Activated gamma-delta T cell (primary cell): ENCODE data around the gene OR10P1.

Source experiments
- DNase-seq: peaks from one replicate; lab custom pipeline; 2025; lab: John Stamatoyannopoulos, UW

The OR10P1 gene

DNA sequence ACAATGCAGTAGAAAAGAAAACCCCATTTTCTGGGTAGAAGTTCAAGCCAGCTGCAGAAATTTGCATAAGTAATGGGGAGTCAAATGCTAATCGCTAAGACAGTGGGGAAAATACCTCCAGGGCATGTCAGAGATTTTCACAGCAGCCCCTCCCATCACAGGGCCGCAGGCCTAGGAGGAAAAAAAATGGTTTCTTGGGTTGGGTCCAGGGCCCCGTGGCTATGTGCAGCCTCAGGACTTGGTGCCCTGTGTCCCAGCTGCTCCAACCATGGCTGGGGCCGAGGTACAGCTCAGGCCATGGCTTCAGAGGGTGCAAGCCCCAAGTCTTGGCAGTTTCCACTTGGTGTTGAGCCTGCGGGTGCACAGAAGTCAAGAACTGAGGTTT is 14.6 kb downstream of the OR10P1 start:
- no peak for DNase-seq

DNA sequence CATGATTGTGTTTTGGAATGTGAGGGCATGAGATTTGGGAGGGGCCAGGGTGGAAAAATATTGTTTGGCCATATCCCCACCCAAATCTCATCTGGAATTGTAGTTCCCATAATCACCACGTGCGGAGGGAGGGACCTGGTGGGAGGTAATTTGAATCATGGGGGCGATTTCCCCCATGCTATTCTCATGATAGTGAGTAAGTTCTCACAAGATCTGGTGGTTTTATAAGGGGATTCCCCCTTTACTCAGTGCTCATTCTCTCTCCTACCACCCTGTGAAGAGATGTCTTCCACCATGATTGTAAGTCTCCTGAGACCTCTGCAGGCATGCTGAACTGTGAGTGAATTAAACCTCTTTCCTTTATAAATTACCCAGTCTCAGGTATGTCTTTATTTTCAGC is 15.7 kb downstream of the OR10P1 start:
- no peak for DNase-seq

DNA sequence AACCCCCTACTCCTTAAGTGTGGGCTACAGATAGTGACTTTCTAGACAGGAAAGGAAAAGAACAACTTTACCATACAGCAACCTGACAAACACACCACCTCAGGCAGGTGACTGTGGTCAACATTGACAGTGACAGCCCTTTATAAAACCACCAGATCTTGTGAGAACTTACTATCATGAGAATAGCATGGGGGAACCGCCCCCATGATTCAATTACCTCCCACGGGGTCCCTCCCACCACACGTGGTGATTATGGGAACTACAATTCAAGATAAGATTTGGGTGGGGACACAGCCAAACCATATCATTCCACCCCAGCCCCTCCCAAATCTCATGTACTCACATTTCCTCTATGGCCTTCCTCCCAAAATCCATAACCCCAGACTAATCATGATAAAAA is 16.3 kb downstream of the OR10P1 start:
- DNase-seq: no peak

DNA sequence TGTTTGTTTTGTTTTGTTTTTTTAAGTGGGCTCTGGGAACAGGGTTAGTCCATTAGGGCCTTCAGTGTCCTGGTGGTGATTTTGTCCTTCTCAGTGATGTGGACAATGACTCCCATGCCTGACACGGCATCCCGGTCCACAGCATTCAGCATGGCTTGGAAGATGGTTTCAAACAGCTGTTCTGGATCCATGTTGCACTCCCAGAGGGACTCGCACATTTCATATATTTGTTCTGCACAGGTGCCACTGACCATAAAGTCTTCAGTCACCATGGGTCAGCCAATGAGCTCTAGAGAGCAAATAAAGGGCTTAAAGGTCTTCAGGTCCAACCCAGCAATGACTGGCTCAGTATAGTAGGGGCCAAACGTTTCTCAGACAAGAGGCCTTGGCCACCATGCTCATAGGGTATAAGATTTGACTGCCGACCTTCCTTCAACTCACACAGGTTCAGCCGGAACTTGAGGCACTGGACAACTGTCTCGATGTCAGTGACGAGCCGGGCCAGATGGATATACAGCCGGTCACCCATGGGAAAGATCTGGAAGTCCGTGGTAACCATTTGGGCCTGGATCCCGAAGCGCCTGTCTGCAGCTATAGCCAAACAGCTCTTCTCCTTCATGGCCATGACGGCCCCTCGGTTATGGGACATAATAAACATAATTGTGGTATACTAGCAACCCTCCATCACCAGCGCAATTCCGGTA is 18.0 kb downstream of the OR10P1 start:
- no peak for DNase-seq

DNA sequence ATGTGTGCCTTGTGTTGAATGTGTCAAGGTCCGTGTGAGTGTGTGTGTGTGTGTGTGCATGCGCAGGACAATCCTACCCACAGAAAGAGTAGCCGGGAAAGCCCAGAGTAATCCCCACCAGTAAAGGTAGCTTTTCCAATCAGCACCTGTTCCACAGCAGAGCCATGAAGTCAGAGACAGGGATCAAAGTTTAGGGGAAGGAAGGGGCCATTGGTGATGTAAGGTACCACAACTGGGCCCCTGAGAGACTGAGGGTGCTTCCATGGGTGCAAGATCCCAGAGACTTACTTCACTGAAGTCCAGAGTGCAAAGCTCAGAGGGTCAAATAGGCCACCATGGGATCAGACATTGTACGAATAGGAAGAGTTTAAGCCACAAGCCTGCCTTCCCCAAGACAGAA is 20.5 kb downstream of the OR10P1 start:
- no peak for DNase-seq

DNA sequence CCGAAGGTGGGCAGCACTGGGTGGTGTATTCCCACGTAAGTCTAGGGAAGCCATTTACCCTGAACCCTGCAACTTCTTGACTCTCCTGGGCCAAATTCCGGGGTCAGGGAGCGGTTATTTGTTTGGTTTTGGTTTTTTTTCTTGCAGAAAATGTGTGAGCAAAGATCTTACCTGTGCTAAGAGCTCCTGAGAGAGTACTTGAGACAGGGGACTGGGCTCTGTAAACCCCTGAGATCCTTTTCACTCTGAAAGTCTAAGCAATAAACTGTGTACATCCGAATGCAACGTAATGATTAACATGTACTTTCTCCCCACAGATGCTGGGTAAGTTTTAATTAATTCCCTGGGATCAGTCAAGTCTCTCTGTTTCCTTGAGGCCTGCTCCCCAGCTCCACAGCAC is 21.5 kb downstream of the OR10P1 start:
- no peak for DNase-seq

DNA sequence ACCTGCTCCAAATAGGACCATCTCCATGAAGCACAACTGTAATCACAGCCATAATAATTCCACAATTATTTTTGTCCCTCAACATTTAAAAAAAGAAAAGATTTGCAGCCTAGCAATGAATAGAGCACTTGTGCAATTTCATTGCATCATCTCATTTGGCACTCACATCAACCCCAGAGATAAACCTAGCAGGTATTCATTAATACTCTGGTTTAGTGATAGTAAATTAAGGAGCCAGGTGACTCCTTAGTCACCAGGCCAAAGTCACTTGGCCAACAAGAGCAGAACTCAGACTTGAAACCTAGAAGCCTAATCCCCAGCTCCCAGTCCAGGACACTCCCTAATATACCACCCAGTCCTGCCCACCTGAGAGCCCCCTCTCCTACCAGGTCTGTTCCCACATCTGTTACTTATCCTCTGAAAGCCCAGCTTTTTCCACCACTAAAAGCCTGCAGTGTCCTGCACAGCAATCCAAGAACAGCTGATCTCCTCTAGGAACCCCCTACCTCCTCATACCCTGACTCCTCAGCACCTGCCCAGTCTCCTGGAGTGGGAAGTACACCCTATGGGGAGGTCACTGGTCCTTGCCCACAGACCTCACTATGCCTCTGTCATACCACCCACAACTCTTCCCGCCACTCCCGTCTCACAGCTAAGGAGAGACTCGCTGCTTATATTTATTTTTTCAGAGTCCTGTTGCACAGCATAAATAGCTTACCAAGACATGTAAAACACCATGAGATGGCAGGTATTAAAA is 22.1 kb downstream of the OR10P1 start:
- DNase-seq: no peak

DNA sequence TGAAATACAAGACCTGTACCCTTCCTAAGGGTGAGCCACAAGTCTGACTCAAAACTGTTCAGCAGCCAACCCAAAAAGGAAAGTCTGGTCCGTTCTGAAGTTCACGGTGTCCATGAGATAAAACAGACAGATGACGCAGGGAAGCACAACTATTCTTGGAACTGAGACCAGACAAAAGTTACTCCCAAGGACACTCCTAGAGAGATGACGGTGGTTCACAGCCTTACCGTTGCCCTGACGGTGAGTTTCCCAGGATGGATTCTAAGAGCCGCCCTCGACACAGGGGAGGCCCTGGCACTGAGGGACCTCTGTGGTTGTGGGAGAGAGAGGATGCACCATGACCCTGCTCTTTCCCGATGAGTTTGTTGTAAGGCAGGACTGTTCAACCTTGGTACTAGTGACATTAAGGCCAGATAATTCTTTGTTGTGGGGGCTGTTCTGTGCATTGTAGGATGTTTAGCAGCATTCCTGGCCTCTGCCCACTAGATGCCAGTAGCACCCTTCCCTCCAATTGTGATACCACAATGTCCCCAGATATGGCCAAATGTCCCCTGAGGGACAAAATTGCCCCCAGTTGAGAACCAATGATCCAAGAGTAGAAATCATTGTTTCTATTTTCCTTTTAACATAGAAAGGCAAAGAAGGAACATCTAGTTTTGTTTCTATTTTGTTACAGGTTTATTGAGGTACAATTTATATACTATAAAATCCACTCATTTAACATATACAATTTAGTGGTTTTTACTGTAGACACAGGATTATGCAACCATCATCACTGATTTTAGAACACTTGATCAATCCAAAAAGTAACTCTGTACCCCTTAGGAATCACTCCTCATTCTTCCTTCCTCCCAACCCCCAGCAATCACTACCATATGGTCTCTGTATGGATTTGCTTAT is 23.0 kb downstream of the OR10P1 start:
- no peak for DNase-seq

DNA sequence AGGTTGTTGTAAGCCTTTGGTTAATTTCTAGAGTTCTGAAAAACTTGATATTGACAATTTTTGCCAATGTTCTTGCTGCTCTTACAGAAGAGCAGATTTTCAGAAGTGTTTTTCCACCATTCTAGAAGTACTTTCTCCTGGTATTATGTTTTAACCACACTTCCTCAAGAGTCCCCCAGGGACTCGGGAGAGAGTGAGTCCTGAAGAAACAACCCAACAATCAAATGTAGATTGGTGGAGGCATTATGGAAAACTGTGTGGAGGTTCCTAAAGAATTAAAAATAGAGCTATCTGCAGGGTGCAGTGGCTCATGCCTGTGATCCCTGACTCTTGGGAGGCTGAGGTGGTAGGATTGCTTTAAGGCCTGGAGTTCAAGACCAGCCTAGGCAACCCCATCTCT is 26.7 kb downstream of the OR10P1 start:
- no peak for DNase-seq

DNA sequence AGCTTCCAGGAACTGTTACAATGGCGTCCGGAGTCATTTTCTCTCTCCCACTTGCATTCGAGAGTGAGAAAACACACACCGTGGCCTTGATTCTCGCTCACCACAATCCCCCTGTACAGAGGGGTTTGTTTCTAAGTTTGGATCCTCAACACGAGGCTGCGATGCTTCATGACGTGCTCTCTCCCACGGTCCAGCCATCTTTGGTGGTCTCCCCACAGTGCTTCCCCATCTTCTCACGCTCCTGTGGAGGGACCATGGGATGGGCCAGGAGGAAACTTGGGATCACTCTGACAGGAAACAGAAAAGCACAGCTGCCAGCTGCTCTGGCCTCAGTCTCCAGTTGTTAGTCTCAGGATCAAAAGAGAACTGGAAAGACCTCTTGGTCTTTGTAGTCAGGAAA is 28.1 kb downstream of the OR10P1 start:
- DNase-seq: no peak

DNA sequence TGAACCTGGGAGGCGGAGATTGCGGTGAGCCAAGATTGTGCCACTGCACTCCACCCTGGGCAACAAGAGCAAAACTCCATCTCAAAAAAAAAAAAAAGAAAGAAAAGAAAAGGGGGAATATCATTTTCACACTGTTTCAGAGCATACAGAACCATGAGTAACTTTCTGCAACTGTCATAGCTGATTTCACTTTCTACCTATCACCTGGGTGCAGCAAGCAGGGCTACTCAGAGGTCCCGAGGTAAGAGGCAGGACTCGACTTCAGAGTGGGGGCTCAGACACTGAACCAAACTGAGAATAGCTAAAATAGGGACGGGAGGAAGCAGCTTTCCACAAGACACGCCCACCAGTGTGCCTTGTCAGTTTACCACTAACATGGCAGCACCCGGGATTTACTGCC is 29.8 kb downstream of the OR10P1 start:
- no peak for DNase-seq

DNA sequence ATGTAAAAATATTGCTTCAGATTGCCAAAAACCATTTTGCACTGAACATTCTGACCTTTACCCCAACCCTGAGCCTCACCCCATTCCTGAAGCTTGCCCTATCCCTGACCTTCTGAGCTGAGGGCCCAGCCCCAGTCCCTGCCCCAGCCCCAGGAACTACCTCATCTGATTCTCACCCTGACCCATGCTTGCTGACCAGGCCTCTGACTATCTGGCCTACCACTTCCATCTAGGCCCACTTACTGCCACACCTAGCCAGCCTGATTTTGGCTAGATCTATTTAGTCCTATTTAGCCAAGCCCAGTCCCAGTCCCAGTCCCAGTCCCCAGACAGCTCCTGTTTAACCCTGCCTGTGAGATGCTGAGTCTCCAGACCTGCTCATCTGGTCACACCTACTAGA is 33.6 kb downstream of the OR10P1 start:
- no peak for DNase-seq

DNA sequence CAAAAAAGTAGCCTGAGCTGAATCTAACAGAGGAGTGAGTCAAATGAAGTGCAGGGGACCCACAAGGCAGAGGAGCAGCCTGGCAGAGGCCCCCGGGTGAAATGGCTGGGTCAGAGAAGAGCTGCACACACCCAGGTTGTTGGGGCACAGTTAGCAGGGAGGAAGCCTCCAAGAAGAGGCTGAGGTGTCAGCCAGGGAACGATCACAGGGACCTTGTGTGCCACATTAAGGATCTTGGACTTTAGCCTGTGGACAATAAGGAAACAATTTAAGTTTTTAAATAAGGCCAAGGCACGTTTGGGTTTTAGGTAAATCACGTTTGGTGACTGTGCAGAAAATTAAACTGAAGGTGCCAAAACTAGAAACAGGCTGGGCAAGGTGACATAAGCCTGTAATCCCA is 35.1 kb downstream of the OR10P1 start:
- no peak for DNase-seq

DNA sequence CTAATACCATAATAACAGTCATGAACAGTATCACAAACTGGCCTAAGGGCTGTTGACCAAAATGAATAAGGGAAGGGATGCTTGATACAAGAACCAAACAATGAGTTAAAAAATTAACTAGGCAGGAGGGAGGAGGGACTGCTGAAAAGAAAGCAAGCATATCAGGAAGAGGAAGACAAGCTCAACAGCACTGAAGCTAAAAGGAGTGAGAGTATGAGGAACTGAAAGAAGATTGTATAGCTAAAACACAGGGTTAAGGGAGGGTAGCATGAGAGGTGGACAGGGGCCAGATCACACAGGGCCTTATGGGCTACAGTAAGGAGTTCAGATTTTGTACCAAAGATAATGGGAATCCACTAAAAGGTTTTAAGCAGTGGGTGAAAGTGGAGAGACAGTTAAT is 36.9 kb downstream of the OR10P1 start:
- DNase-seq: no peak

DNA sequence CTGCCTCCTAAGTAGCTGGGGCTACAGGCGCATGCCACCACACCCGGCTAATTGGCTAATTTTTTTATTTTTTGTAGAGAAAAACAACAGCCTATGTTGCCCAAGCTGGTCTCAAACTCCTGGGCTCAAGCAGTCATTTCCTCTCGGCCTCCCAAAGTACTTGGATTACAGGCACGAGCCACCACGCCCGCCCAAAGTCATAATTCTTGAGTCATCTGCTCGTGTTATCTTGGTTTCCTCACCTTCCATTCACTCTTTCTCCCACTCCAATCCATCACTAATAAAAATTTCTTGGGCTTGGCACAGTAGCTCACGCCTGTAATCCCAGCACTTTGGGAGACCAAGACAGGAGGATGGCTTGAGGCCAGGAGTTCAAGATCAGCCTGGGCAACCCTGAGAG is 39.0 kb downstream of the OR10P1 start:
- no peak for DNase-seq

DNA sequence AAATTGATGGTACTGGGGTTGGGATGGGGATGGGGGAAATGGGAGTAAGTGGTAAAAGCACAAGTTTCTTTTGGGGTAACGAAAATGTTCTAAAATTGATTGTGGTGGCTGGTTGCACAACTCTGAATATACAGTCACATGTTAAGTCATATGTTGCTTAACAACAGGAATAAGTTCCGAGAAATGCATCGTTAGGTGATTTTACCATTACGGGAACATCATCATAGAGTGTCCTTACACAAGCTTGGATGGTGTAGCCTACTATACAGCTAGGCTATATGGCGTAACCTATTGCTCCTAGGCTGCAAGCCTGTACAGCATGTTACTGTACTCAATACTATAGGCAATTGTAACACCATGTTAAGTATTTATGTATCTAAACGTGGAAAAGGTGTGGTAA is 40.0 kb downstream of the OR10P1 start:
- no peak for DNase-seq

DNA sequence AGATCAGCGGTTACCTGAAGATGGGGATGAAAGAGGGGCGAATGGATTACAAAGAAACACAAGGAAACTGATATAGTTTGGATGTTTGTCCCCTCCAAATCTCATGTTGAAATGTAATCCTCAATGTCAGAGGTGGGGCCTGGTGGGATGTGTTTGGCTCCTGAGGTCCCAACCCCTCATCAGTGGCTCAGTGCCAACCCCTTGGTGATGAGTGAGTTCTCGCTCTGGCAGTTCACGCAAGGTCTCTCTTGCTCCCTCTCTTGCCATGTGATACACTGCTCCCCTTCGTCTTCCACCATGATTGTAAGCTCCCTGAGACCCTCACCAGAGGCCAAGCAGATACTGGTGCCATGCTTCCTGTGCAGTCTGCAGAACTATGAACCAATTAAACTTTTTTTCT is 43.0 kb downstream of the OR10P1 start:
- no peak for DNase-seq

DNA sequence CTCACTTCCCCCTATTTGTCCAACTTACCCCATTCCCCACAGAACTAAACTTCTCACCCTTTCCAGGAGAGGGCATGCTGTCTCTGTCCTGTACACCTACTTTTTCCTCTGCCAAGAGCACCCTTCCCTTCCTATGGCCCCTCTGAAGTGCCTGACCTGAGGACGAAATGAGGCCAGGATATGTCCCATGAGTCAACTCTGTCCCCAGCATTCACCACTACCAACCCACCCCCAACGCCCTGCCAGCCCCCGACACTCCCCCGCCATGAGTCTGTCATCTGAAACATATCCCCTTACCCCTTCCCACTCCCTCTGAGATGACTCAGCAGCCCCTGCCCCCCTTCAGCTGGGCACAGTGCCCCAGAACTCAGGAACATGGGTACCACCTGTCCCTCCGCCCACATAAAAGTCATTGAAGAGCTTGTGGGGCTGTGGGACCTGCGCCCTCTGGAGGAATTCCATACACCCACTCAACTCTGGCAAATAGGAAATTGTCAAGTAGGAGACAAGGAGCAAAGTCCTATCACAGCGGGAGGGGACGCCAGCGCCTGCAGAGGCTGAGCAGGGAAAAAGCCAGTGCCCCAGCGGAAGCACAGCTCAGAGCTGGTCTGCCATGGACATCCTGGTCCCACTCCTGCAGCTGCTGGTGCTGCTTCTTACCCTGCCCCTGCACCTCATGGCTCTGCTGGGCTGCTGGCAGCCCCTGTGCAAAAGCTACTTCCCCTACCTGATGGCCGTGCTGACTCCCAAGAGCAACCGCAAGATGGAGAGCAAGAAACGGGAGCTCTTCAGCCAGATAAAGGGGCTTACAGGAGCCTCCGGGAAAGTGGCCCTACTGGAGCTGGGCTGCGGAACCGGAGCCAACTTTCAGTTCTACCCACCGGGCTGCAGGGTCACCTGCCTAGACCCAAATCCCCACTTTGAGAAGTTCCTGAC is 44.7 kb downstream of the OR10P1 start:
- DNase-seq: no peak

DNA sequence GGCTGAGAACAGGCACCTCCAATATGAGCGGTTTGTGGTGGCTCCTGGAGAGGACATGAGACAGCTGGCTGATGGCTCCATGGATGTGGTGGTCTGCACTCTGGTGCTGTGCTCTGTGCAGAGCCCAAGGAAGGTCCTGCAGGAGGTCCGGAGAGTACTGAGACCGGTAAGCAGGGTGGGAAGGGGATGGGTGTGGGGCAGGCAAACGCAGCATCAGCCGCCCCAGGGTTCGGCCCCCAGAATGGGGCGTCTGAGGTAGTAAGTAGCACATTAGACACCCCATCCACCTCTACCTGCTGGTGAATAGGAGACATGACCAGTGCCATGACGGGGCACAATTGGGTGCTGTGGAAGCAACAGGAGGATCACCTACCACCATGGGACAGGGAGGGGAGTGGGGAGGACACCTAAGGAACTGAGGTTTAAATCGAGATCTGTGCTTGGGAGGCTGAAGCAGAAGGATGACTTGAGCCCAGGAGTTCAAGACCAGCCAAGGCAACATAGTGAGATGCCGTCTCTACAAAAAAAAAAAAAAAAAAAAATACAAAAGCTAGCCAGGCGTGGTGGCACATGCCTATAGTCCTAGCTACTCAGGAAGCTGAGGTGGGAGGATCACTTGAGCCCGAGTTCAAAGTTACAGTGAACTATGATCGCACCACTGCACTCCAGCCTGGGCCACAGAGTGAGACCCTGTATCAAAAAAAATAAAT is 45.5 kb downstream of the OR10P1 start:
- no peak for DNase-seq

DNA sequence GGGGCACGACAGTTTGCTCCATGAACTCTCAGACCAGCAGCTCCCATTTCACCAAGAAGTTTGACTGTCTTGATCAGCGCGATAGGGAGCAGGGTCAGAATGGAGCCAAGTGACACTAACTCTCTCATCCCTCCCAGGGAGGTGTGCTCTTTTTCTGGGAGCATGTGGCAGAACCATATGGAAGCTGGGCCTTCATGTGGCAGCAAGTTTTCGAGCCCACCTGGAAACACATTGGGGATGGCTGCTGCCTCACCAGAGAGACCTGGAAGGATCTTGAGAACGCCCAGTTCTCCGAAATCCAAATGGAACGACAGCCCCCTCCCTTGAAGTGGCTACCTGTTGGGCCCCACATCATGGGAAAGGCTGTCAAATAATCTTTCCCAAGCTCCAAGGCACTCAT is 47.0 kb downstream of the OR10P1 start:
- DNase-seq: no peak

DNA sequence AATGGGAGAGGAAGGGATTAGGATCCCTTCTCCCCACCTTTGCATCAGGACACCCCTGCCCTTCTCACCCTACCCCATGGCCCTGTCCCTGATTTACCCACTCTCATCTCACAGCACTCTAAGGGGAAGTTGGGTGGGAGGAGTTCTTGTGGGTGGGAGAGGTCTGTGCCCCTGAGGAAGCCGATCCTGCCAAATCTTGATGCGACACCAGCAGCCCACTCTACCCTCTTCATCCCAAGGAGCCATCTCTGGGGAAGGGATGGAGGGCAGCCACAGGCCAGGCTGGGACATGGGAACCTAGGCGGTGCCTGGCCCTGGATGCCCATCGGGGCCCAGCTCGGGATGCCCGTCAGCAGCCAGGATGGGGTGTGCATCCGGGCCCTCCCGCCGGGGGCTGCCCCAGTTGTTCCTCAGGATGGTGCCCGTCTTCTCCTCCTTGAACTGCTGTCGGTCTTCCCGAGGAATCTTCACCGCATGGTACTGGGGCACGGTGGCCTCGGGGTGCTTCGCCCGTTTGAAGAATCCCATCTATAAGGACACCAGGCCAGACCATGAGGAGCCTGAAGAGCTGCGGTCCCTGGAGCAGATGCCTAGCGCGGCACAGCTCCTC is 48.2 kb downstream of the OR10P1 start:
- no peak for DNase-seq
